ENCODE data around the gene KAZALD1.
A peak's percentile ranks its signal among the peaks of the same experiment; 100 is the strongest.

KAZALD1 gene

GRCh38 chr10:101089520-101090299, 27.9 kb downstream of the KAZALD1 start (continued):
- TF ChIP-seq GLIS1 (tag by site-specific recombination; IDR thresholded peaks at IDR 0.05): no peak
- no peak for TF ChIP-seq ZNF596 (tag by site-specific recombination; IDR thresholded peaks at IDR 0.05)
- no peak for TF ChIP-seq ZNF148 (tag by site-specific recombination; IDR thresholded peaks at IDR 0.05; ENCODE audit: borderline replicate concordance)
- TF ChIP-seq ZIC2 (tag by site-specific recombination; IDR thresholded peaks at IDR 0.05): peak; percentile 39; the same call in 1 of the 2 replicates
- no peak for TF ChIP-seq ZNF112 (tag by site-specific recombination; IDR thresholded peaks at IDR 0.05)
- no peak for TF ChIP-seq ZNF530 (tag by site-specific recombination; IDR thresholded peaks at IDR 0.05; ENCODE audit: low read depth)
- TF ChIP-seq ZNF513 (tag by site-specific recombination; IDR thresholded peaks at IDR 0.05): no peak
- no peak for TF ChIP-seq ZNF2 (tag by site-specific recombination; IDR thresholded peaks at IDR 0.05)
- TF ChIP-seq KLF17 (tag by site-specific recombination; IDR thresholded peaks at IDR 0.05): peak; percentile 90

- H3K9me3 ChIP-seq (ENCODE audit: control insufficient read depth, insufficient read depth, low read depth, low read length): no peaks in the 10 kb centered on the region
- H3K36me3 ChIP-seq (ENCODE audit: control insufficient read depth in 2 of 2, insufficient read depth in 1 of 2, low read length in 2 of 2): no peaks in the 10 kb centered on the region
- H3K4me1 ChIP-seq (ENCODE audit: control insufficient read depth, insufficient read depth, low read length): no peaks in the 10 kb centered on the region
- no peak overlapping the region for H3K4me3 ChIP-seq (ENCODE audit: low read depth, low read length)
- no peak overlapping the region for H3K27ac ChIP-seq (ENCODE audit: extremely low read depth, low read depth, low read length)
- TF ChIP-seq KLF1 (tag by site-specific recombination; IDR thresholded peaks at IDR 0.05): peak; percentile 72
- no peak for TF ChIP-seq ZNF16 (tag by site-specific recombination; IDR thresholded peaks at IDR 0.05; ENCODE audit: low read depth)
- peak; percentile 92 for TF ChIP-seq SCRT2 (tag by site-specific recombination; IDR thresholded peaks at IDR 0.05)
- ChIA-PET POLR2A (no interaction called here), CTCF (interaction anchor here (0.7 to 16.6 kb wide), 3 partner anchors 8 to 260 kb away, joined by 3 to 506 read pairs (median 3); partner anchors contain the start of gene TLX1)
Observed at GRCh38 chr10:101090597-101090996, 28.8 kb downstream of the KAZALD1 start.

- no peak overlapping the region for H3K4me3 ChIP-seq (ENCODE audit: low read depth, low read length)
- POLR2A ChIA-PET: interaction anchor here (0.5 to 1.2 kb wide), 2 partner anchors 50 to 72 kb away, joined by 3 read pairs; no protein-coding TSS in a partner anchor
- CTCF ChIA-PET: interaction anchor here (0.7 to 16.6 kb wide), 7 partner anchors 8 to 47 kb away, joined by 3 to 506 read pairs (median 4); partner anchors contain the start of gene TLX1
Observed at GRCh38 chr10:101091546-101092290, 29.9 kb downstream of the KAZALD1 start.

More at GRCh38 chr10:101091546-101092290, 29.9 kb downstream of the KAZALD1 start:
- H3K4me1 ChIP-seq (ENCODE audit: control insufficient read depth, insufficient read depth, low read length): no peaks in the 10 kb centered on the region
- no peak for TF ChIP-seq ZBTB7A (tag by site-specific recombination; IDR thresholded peaks at IDR 0.05; ENCODE audit: low read depth)
- TF ChIP-seq ZNF366 (tag by site-specific recombination; conservative IDR thresholded peaks at IDR 0.05): peak; percentile 67
- no peaks in the 10 kb centered on the region for H3K36me3 ChIP-seq (ENCODE audit: control insufficient read depth in 2 of 2, insufficient read depth in 1 of 2, low read length in 2 of 2)
- no peaks in the 10 kb centered on the region for H3K9me3 ChIP-seq (ENCODE audit: control insufficient read depth, insufficient read depth, low read depth, low read length)
- no peak overlapping the region for H3K27ac ChIP-seq (ENCODE audit: extremely low read depth, low read depth, low read length)

Data from HEK293 (cell line).